Activated CD4-positive, alpha-beta memory T cell treated with anti-CD3 and anti-CD28 coated beads for 36 hours (primary cell): Measurements from ENCODE around the gene MCM8. TPM values are rescaled to one million over a fixed set of nuclear protein-coding genes. Genes with fewer than 3 reads are reported as not detected.

Source experiments
- CTCF ChIA-PET: fragments of 350-600 bp; sonication (Branson Sonifier 250); formaldehyde crosslinking; loops from one replicate; lab custom pipeline; 2021; ENCODE audit warnings: antibody characterized with exemption, inconsistent platforms; lab: Charles Lee
- POLR2A ChIA-PET: fragments of 350-600 bp; sonication (Branson Sonifier 250); formaldehyde crosslinking; loops from one replicate; lab custom pipeline; 2021; ENCODE audit warnings: antibody characterized with exemption; lab: Charles Lee
- DNase-seq: peaks from one replicate; pipeline ENCODE4 v3.0.0-alpha.2; 2020
- H3K27ac Mint-ChIP-seq: one replicate; pipeline ENCODE4 v1.8.0; 2021; ENCODE audit warnings: mixed read lengths
- H3K27me3 Mint-ChIP-seq: one replicate; pipeline ENCODE4 v1.8.0; 2021; ENCODE audit warnings: mixed read lengths
- H3K36me3 Mint-ChIP-seq: one replicate; pipeline ENCODE4 v1.8.0; 2021; ENCODE audit warnings: mixed read lengths
- H3K4me1 Mint-ChIP-seq: one replicate; pipeline ENCODE4 v1.8.0; 2021; ENCODE audit warnings: low read depth, mixed read lengths
- H3K4me3 Mint-ChIP-seq: one replicate; pipeline ENCODE4 v1.8.0; 2021; ENCODE audit warnings: mild to moderate bottlenecking, mixed read lengths
- H3K9me3 Mint-ChIP-seq: one replicate; pipeline ENCODE4 v1.8.0; 2021; ENCODE audit warnings: mixed read lengths
- intact Hi-C: fragments of 100-400 bp; cut with micrococcal nuclease; formaldehyde crosslinking; loops from one replicate; pipeline ENCODE4 v1.15.1; 2023
- total RNA-seq, 2 experiments: library from RNA; stranded (reverse); gene quantifications; one replicate each; pipeline ENCODE4 v1.2.3, GENCODE V29; 2021

MCM8 gene
- total RNA-seq, 2 experiments from 2014 or later: 46.8 to 50.7 TPM

DNA sequence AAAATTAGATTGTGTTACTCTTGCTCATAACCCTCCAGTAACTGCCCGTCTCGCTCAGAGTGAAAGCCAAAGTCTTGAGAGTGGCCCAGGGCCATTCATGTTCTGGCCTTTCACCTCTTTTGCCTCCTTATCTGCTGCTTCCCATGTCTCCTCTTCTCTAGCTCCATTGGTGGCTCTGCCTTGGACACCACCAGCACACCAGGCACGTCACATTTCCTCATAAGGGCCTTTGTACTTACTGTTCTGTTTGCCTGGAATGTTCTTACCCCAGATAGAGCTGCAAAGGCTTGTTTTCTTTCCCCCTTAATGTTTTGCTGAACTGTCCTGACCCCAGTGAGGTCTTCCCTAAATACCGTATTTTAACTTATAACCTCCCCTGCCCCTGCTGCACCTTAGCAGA, 29.3 kb downstream of the MCM8 start:
- CTCF ChIA-PET: interaction anchor here (1.4 to 2.3 kb wide), 2 partner anchors 9 to 22 kb away, joined by 3 to 5 read pairs; no protein-coding TSS in a partner anchor
- Mint-ChIP-seq H3K9me3 (no peaks in the 10 kb centered on the region), H3K4me1 (no peaks in the 10 kb centered on the region), H3K4me3 (no peak overlapping the region), H3K27ac (no peak overlapping the region), H3K36me3 (peaks cover 51% of the 10 kb centered on the region), H3K27me3 (no peaks in the 10 kb centered on the region)
- DNase-seq: no peak
- POLR2A ChIA-PET: no interaction called here
- intact Hi-C loops: no loop called here

DNA sequence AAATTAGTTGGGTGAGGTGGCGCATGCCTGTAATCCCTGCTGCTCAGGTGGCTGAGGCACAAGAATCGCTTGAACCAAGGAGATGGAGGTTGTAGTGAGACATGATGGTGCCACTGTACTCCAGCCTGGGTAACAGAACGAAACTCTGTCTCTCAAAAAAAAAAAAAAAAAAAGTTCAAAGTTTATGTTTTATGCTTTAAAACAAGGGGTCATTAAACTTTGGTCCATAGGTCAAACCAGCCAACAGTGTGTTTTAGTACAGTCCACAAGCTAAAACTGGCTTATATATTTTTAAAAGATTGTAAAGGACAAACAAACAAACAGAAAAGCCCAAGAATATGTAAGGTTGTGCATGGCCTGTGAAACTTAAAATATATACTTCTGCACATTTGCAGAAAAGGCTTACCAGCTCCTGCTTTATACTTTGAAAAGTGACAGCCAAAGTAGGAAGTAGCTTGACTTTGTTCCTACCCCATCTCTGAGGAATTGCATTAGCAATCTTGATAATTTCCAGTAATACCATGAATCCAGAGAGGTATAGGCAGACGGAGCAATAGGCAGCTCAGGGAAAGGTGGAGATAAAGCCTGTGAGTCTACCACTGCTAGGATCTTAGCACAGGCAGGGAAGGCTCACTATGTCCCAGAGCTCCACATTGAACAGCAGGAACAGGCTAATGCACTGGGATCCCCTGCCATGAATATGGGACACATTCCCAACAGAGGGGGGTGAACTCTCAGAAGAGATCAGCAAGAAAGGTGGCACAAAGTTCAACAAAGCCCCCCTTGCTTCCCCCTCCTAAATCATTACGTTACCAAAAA, 30.5 kb downstream of the MCM8 start:
- intact Hi-C loops: no loop called here
- CTCF ChIA-PET: interaction anchor here (1.0 to 2.3 kb wide), 3 partner anchors 10 to 25 kb away, joined by 3 to 5 read pairs (median 3); no protein-coding TSS in a partner anchor
- DNase-seq: no peak
- no peaks in the 10 kb centered on the region for H3K4me1 Mint-ChIP-seq
- no peak overlapping the region for H3K27ac Mint-ChIP-seq
- no peaks in the 10 kb centered on the region for H3K9me3 Mint-ChIP-seq
- H3K4me3 Mint-ChIP-seq: no peak overlapping the region
- H3K27me3 Mint-ChIP-seq: no peaks in the 10 kb centered on the region
- H3K36me3 Mint-ChIP-seq: peaks cover 53% of the 10 kb centered on the region
- POLR2A ChIA-PET: no interaction called here

DNA sequence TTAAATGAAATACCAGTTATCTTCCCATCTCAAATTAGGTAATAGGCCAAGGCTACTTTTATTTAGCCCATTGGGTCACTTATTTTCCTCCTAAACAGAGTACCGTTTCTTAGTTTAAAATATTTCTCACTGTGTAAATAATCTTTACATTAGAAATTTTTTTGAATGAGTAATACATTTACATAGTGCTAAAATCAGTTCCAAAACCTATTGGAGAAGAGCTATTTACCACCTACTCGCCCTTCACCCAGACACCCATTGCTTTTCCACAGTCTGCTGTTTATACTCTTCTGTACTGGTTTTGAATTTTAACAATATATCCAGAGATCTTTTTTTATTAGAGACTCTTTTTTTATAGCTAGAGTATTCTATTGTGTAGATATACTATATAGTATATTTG, 36.9 kb downstream of the MCM8 start:
- Mint-ChIP-seq H3K27me3 (no peaks in the 10 kb centered on the region), H3K36me3 (peaks cover 44% of the 10 kb centered on the region), H3K27ac (no peak overlapping the region), H3K4me1 (no peaks in the 10 kb centered on the region), H3K4me3 (no peak overlapping the region), H3K9me3 (no peaks in the 10 kb centered on the region)
- DNase-seq: no peak
- ChIA-PET POLR2A (no interaction called here), CTCF (no interaction called here)
- intact Hi-C loops: no loop called here

DNA sequence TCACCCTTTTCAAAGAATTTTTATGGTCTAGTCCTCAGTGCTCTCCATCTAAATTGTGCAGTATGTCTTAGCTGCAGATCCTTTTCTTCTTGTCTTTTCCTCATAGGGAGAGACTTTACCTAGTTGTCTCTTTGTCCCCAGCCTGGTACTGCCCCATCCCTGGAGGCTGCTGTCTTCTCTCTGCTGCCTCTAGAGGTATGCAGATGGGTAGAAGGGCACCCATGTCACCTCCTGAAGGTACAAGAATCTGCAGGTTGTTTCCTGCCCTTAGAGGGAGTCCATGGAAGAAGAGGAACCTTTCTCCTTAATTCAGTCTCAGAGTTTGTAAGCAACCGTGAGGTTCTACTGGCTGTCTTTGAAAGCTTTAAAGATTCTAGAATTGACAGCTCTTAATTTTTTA, 39.1 kb downstream of the MCM8 start:
- H3K4me1 Mint-ChIP-seq: no peaks in the 10 kb centered on the region
- H3K27ac Mint-ChIP-seq: no peak overlapping the region
- POLR2A ChIA-PET: no interaction called here
- no peak for DNase-seq
- intact Hi-C loops: no loop called here
- H3K9me3 Mint-ChIP-seq: no peaks in the 10 kb centered on the region
- CTCF ChIA-PET: no interaction called here
- no peak overlapping the region for H3K4me3 Mint-ChIP-seq
- H3K27me3 Mint-ChIP-seq: no peaks in the 10 kb centered on the region
- H3K36me3 Mint-ChIP-seq: peaks cover 41% of the 10 kb centered on the region

DNA sequence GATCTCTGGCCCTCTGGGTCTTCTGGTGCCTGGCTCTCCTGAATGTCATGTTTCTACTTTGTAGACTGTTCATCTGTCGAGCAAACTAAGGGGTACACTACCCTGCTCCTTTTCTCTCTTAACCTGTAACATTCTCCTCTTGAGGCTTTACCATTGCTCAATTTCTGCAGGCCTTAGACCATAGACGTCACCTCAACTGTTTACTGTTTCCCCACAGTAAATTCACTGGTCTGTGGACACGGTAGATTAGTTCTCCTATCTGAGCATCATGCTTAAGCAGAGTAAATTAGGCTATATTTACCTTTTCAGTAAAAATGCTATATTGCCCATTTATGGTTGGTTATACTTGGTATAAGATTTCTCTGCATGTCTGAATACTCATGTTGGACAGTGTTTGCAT, 40.5 kb downstream of the MCM8 start:
- Mint-ChIP-seq H3K4me1 (peaks cover 3% of the 10 kb centered on the region), H3K36me3 (peaks cover 42% of the 10 kb centered on the region), H3K27me3 (no peaks in the 10 kb centered on the region), H3K4me3 (no peak overlapping the region), H3K27ac (no peak overlapping the region), H3K9me3 (no peaks in the 10 kb centered on the region)
- intact Hi-C loops: no loop called here
- ChIA-PET POLR2A (no interaction called here), CTCF (no interaction called here)
- DNase-seq: no peak

DNA sequence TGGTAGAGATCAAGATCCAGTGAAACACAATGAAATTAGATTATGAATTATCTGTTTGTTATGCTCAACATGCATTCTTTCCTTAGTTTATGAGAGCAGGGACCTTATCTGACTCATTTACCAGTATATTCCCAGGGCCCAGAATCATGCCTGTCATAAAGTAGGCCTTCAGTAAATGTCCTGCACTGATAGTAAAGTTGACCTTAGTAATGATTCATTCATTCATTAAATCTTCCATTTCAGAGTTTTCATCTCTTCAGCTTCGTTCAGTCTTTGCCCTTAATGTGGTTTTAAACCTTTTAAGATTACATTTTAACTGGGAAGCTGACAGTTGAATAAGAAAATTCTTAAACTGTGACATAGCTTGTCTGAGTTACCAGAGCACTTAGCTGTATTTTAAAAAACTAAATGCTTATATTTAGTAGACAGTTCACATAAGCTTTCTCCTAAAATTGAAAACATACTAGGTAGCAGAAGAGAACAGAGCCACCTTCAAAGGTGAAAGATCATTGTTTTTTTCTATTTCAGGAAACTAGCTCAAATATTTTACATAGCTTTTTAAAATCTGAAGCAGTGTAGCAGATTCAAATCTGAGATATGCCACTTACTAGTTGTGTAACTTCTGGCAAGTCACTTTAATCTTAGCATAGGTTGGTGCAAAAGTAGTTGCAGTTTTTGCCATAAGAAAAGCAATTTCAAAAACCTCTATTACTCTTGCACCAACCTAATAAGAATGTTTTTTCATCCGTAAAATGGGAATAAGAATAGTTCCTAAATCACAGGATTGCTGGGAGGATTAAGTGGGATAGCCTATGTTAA, 41.4 kb downstream of the MCM8 start:
- no peak overlapping the region for H3K4me3 Mint-ChIP-seq
- no peak overlapping the region for H3K27ac Mint-ChIP-seq
- no peak for DNase-seq
- H3K4me1 Mint-ChIP-seq: peaks cover 8% of the 10 kb centered on the region
- ChIA-PET POLR2A (no interaction called here), CTCF (interaction anchor here (1.1 kb wide), 1 partner anchor 27 kb away, joined by 3 read pairs; no protein-coding TSS in a partner anchor)
- H3K27me3 Mint-ChIP-seq: no peaks in the 10 kb centered on the region
- H3K36me3 Mint-ChIP-seq: peaks cover 40% of the 10 kb centered on the region
- no peaks in the 10 kb centered on the region for H3K9me3 Mint-ChIP-seq
- intact Hi-C loops: no loop called here

DNA sequence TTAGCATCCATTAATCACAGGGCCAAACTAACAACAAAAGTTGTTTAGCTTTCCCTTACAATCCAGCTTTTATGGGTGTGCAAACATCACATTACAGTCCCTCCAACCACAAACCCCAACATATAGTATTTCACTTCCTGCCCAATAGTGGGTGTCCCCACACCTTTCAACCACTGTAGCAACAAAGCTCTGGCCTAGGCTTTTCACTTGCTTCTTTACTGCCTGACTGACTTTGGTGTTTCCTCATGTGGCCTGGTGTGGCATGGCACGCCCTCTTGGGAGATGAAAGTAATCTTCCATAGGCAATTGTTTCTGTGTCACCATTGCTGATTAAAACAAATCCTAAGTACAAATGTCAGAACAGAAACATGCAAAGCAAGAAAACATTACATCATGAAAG, 46.3 kb downstream of the MCM8 start:
- H3K4me3 Mint-ChIP-seq: no peak overlapping the region
- H3K4me1 Mint-ChIP-seq: peaks cover 20% of the 10 kb centered on the region
- intact Hi-C loops: loop anchor here (2.0 kb wide), 1 partner anchor 46 kb away; the partner anchor contains the start of genes MCM8 and TRMT6
- H3K9me3 Mint-ChIP-seq: no peaks in the 10 kb centered on the region
- peak; percentile 58 for DNase-seq
- ChIA-PET POLR2A (interaction anchor here (1.4 kb wide), 1 partner anchor 46 kb away, joined by 4 read pairs; the partner anchor contains the start of genes MCM8 and TRMT6), CTCF (interaction anchor here (1.1 to 2.2 kb wide), 3 partner anchors 11 to 467 kb away, joined by 3 to 7 read pairs (median 3); no protein-coding TSS in a partner anchor)
- H3K36me3 Mint-ChIP-seq: peaks cover 27% of the 10 kb centered on the region
- H3K27me3 Mint-ChIP-seq: no peaks in the 10 kb centered on the region
- H3K27ac Mint-ChIP-seq: peak overlapping the region; percentile 73

DNA sequence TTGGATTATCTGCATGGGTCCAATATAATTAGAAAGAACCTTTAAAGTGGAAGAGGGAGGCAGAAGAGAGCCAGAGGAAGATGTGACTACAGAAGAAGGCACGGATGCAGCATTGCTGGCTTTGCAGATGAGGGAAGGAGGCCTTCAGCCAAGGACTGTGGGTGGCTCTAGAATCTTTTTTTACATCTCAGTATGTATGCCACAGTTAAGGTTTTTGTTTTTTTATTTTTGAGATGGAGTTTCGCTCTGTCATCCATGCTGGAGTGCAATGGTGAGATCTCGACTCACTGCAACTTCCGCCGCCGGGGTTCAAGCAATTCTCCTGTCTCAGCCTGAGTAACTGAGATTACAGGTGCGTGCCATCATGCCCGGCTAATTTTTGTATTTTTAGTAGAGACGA, 49.3 kb downstream of the MCM8 start:
- POLR2A ChIA-PET: no interaction called here
- CTCF ChIA-PET: no interaction called here
- H3K27me3 Mint-ChIP-seq: no peaks in the 10 kb centered on the region
- H3K27ac Mint-ChIP-seq: no peak overlapping the region
- H3K4me3 Mint-ChIP-seq: no peak overlapping the region
- H3K36me3 Mint-ChIP-seq: peaks cover 22% of the 10 kb centered on the region
- intact Hi-C loops: no loop called here
- DNase-seq: no peak
- H3K4me1 Mint-ChIP-seq: peaks cover 30% of the 10 kb centered on the region
- no peaks in the 10 kb centered on the region for H3K9me3 Mint-ChIP-seq

DNA sequence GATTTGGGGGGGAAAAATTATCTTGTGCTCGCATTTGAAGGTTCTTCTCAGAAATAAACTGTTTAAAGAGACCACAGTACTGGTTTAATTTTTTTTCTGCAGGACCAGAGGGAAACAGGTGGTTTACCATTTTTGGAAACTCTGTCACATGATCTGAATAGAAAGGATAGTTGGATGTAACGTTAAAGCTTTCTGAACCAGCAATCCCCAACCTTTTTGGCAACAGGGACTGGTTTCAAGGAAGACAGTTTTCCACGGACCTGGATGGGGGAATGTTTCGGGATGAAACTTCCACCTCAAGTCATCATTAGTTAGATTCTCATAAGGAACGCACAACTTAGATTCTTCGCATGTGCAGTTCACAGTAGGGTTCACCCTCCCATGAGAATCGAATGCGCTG, 50.4 kb downstream of the MCM8 start:
- DNase-seq: no peak
- CTCF ChIA-PET: no interaction called here
- H3K27me3 Mint-ChIP-seq: no peaks in the 10 kb centered on the region
- H3K27ac Mint-ChIP-seq: no peak overlapping the region
- H3K4me3 Mint-ChIP-seq: no peak overlapping the region
- peaks cover 31% of the 10 kb centered on the region for H3K4me1 Mint-ChIP-seq
- intact Hi-C loops: no loop called here
- H3K36me3 Mint-ChIP-seq: peaks cover 12% of the 10 kb centered on the region
- POLR2A ChIA-PET: interaction anchor here (0.6 kb wide), 1 partner anchor 19 kb away, joined by 3 read pairs; no protein-coding TSS in a partner anchor
- no peaks in the 10 kb centered on the region for H3K9me3 Mint-ChIP-seq

DNA sequence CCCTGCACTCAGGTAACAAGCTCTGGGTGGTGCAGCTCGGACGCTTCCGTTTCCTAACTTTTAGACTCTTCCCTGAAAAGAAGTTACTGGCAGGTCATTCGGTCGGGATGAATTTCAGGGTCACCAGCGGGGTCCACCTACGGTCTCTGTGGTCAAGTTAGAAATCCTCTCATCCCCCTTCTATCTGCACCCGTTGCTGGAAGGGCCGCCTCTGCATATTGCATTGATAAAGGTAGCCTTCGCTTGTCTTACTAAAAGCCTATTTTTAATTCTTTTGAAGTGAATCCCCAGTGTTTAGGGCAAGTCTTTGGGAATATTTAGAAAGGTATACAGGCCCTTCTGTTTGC, 56.1 kb downstream of the MCM8 start:
- Mint-ChIP-seq H3K27ac (peak overlapping the region; percentile 84), H3K4me1 (peaks cover 36% of the 10 kb centered on the region), H3K9me3 (no peaks in the 10 kb centered on the region), H3K27me3 (no peaks in the 10 kb centered on the region), H3K36me3 (peaks cover 16% of the 10 kb centered on the region), H3K4me3 (peak overlapping the region; percentile 97)
- DNase-seq: peak; percentile 11
- ChIA-PET CTCF (interaction anchor here (1.5 kb wide), 1 partner anchor 478 kb away, joined by 7 read pairs; no protein-coding TSS in a partner anchor), POLR2A (no interaction called here)
- intact Hi-C loops: no loop called here

DNA sequence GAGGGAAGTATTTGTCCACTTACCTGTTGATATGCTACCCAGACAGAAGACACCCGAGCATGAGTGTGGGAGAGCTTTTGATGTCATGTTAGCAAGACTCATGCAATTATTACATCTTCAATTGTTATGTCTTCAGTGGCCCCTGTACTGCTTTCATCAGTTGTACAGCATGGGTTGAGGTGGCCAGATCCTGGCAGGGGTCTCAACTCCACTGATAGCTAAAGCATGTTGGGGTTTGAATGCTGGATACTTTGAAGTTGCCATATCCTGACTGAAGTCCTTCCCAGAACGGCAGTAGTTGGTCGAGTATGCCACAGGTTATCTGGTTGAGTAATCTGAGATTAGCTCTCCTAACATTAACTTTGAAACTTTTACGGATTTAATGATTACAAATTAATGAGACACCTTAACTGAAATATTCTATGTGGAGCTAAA, 56.7 kb downstream of the MCM8 start:
- ChIA-PET CTCF (interaction anchor here (0.6 to 1.5 kb wide), 3 partner anchors 11 to 478 kb away, joined by 3 to 7 read pairs (median 3); no protein-coding TSS in a partner anchor), POLR2A (no interaction called here)
- DNase-seq: peak; percentile 11
- Mint-ChIP-seq H3K36me3 (peaks cover 21% of the 10 kb centered on the region), H3K4me1 (peaks cover 38% of the 10 kb centered on the region), H3K4me3 (peak overlapping the region; percentile 97), H3K9me3 (no peaks in the 10 kb centered on the region), H3K27me3 (no peaks in the 10 kb centered on the region), H3K27ac (peak overlapping the region; percentile 32)
- intact Hi-C loops: no loop called here
